Hypothalamus (tissue), 51 donors: ENCODE results near the gene RHOD.

ENCODE experiments used
- DNase-seq, 51 donors: peaks; one replicate each; lab custom pipeline; 2025; lab: John Stamatoyannopoulos, UW

RHOD gene

GRCh38 chr11:67031791-67032561 is 24.7 kb upstream of the RHOD start:
- peak in 1 of 51 donors; percentile 43 for DNase-seq

- DNase-seq: peak in 23 of 51 donors; percentile 10 to 59 (median 33)
These were observed 23.7 kb upstream of the RHOD start for GRCh38 chr11:67032830-67033551.

- peak in 33 of 51 donors; percentile 11 to 77 (median 36) for DNase-seq
These were observed 22.9 kb upstream of the RHOD start for GRCh38 chr11:67033661-67034166.

DNA sequence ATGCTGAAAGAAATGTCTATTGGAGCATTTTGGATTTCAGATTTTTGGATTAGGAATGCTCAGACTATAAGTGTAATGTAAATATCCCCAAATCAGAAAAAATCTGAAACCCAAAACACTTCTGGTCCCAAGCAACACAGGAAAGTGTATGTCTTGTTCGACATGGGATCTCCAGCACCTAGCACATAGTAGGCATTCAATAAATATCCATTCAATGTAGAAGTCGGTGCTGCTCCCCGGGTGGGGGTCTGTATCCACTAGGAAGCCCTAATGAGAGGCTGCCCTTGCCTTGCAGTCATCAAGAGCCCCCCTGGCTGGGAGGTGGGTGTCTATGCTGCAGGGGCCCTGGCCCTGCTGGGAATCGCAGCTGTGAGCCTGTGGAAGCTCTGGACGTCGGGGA is 22.3 kb upstream of the RHOD start:
- DNase-seq: no peak

DNA sequence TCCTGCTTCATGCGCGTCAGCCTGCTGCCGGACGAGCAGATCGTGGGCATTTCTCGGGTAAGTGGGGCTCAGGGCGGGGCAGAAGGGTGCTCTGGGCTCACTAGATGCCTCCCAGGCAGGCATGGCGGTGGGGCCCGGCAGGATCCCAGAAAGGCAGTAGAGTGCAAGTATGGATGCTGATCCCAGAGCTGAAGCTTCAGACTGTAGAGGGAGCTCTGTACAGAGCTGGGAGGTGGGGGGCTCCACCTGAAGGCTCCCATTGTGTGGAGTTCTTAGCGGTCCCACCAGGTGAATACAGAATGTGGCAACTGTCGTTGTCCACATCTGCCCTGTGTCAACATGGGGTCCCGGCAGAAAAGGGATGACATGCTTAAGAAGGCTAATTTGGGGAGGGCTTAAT is 16.5 kb upstream of the RHOD start:
- DNase-seq: no peak

DNA sequence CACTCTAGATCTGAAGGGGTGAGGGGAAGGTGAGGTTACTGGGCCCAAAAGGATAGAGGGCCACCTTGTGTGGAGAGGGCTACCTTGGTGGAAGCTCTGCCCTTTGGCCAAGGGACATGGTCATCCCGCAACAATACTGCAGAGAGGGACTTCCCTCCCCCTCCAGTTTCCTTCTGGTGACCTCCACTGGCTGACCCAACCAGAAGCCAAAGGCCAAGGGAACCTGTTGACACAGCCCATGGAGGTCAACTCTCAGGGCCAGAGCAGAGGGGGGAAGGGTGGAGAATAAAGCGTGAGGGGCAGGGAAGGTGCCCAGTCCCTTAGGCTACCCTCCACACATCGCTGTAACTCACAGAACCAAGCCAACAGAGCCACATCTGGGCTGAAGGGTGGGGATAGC is 15.0 kb upstream of the RHOD start:
- no peak for DNase-seq

- no peak for DNase-seq
These were observed 12.9 kb upstream of the RHOD start for GRCh38 chr11:67043572-67044349.

- DNase-seq: no peak
These were observed 12.2 kb upstream of the RHOD start for GRCh38 chr11:67044496-67044895.

DNA sequence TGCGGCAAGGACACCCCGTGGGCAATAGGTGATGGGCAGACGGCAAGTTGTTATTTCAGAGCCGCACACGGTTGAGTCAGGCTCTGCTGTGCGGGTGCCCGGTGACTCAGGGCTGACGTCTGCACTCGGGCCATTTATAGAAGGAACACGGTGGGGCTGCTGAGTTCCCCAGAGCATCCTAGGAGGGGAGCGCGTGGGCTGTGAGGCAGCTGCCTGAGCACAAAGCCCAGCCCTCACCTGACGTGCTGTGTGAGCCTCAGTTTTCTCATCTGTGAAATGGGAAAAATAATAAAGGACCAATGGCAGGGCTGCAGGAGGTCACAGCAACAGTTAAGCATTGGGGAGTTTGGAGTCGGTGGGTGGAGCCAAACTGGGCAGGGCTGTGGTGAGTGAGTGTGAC is 11.3 kb upstream of the RHOD start:
- peak in 5 of 51 donors; percentile 13 to 63 (median 31) for DNase-seq

DNA sequence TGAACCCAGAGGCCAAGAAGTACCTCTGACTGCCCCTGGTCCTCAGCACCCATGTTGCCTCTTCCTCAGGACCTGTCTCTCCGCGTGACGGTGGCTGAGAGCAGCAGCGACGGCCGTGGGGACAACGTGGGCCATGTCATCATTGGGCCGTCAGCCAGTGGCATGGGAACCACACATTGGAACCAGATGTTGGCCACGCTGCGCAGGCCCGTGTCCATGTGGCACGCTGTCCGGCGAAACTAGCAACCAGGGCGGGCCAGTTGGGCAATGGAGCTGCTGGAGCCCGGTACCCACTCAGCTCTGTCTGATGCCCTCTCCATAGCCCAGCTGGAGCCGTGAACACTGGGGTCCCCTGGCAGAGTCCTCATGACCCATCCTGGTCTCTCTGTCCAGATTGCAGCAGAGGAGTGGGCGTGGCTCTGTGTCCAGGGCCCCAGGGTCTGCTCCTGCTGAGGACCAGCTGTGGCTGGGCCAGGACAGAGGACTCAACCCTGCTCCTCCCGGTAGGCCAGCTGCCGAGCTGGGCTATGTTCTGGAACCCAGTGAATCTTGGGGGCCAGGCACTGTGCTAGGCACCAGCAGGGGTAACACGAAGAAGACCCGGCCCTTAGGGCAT is 8.0 kb upstream of the RHOD start:
- no peak for DNase-seq

- no peak for DNase-seq
These were observed 6.5 kb upstream of the RHOD start for GRCh38 chr11:67050139-67050538.

- no peak for DNase-seq
These were observed 5.3 kb upstream of the RHOD start for GRCh38 chr11:67051180-67051893.

- no peak for DNase-seq
These were observed 4.6 kb upstream of the RHOD start for GRCh38 chr11:67051945-67052488.

DNA sequence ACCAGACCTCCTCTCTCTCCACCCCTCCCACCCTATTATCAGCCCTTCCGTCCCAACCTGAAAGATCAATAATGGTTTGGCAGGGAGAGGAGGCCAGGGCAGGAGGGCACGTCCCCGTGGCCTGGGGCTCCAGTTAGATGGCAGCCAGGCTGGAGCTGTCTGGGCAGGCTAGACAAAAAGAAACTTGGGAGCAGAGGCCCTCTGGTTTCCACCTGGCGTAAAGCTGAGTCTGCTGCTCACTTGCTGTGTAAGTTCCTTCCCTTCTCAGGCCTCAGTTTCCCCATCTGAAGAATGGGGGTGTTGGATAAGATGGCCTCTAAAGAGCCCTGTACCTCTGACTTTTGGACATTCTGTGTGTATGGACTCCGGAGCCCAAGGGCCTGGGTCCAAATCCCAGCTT is 3.8 kb upstream of the RHOD start:
- no peak for DNase-seq

DNA sequence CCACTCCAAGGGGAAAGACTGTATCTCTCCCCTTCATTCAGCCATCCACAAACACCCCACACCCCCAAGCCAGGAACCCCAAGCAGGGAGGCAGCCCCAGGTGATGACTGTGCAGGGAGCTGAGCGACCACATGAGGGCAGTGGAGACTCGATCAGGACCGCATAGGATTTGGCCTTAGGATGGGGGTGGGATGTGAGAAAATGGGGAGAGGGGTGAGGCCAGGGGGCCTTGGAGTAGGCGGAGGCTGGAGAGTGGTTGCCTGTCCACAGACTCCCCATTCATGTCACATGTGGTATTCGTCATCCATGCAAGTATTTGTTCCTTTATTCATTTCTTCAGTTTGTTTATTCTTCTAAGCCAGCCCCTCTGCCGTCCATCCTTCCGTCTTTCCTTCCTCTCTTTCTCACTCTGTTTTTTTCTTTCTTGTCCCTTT is 2.7 kb upstream of the RHOD start:
- DNase-seq: peak in 27 of 51 donors; percentile 3 to 50 (median 28)

- DNase-seq: no peak
These were observed 2.3 kb upstream of the RHOD start for GRCh38 chr11:67054346-67054835.

- DNase-seq: peak in 1 of 51 donors; percentile 12
These were observed 1.7 kb upstream of the RHOD start for GRCh38 chr11:67054836-67055523.

DNA sequence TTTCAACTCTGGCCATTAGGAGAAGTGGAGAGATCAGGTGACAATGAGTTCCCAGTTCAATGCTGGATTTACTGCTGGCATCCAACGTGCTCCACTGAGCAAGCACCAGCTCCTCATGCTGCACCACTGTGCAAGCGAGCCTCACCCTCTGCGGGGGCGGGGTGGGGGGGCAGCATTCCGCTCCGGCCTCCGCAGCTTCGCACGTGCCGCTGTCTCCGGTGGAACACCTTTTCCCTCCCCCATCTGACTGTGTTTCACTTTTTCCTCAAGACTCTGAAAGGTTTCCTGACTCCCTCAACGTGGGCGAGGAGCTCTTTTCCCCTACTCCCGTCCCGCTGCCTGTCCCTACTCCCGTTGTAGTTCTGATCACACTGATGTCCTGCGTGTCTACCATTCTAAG is 835 bp upstream of the RHOD start:
- peak in 1 of 51 donors; percentile 4 for DNase-seq

GRCh38 chr11:67057205-67057672 is 592 bp downstream of the RHOD start:
- DNase-seq: no peak
